GM19468 (cell line): ENCODE results near the gene YAF2.

Experiments
- ATAC-seq: cut with Tn5 transposase; IDR thresholded peaks from one replicate; pipeline ENCODE4 v1.9.1; 2021; ENCODE audit warnings: mild to moderate bottlenecking, moderate library complexity, moderate number of reproducible peaks; ENCODE audit not compliant: unreplicated experiment; ENCODE audit errors: extremely low read depth

YAF2 gene

GRCh38 chr12:42161529-42161928, 76.5 kb downstream of the YAF2 start:
- no peak for ATAC-seq

GRCh38 chr12:42156232-42156631, 81.8 kb downstream of the YAF2 start:
- ATAC-seq, result no peak

GRCh38 chr12:42145552-42146215, 92.4 kb downstream of the YAF2 start:
- ATAC-seq, result no peak

GRCh38 chr12:42145197-42145549, 92.9 kb downstream of the YAF2 start:
- no peak for ATAC-seq

GRCh38 chr12:42144408-42145196, 93.4 kb downstream of the YAF2 start, which contains the start of gene GXYLT1:
TSS of gene GXYLT1 (minus strand) at chr12:42144874. CDS start at chr12:42144646, 228 bp downstream.
- peak; percentile 98 for ATAC-seq

- ATAC-seq, result no peak
Measured at GRCh38 chr12:42144158-42144407, 94.0 kb downstream of the YAF2 start.

GRCh38 chr12:42143452-42144157, 94.4 kb downstream of the YAF2 start:
- no peak for ATAC-seq

GRCh38 chr12:42141981-42142606, 96.0 kb downstream of the YAF2 start:
- no peak for ATAC-seq

- no peak for ATAC-seq
Measured at GRCh38 chr12:42140901-42141300, 97.1 kb downstream of the YAF2 start.

GRCh38 chr12:42135259-42135814, 102.7 kb downstream of the YAF2 start:
- no peak for ATAC-seq

- no peak for ATAC-seq
Measured at GRCh38 chr12:42130672-42131402, 107.2 kb downstream of the YAF2 start.

GRCh38 chr12:42129595-42130204, 108.3 kb downstream of the YAF2 start:
- ATAC-seq, result no peak

- ATAC-seq, result no peak
Measured at GRCh38 chr12:42128888-42129287, 109.2 kb downstream of the YAF2 start.

- ATAC-seq, result no peak
Measured at GRCh38 chr12:42128327-42128726, 109.7 kb downstream of the YAF2 start.

GRCh38 chr12:42126963-42127362, 111.1 kb downstream of the YAF2 start:
- no peak for ATAC-seq

GRCh38 chr12:42125388-42125767, 112.7 kb downstream of the YAF2 start:
- ATAC-seq, result no peak

- no peak for ATAC-seq
Measured at GRCh38 chr12:42124764-42125387, 113.2 kb downstream of the YAF2 start.

GRCh38 chr12:42119085-42119633, 118.9 kb downstream of the YAF2 start:
- ATAC-seq, result no peak
